Esophagus squamous epithelium (tissue), 5 donors: ENCODE data around the gene TMEM100. TPM values are rescaled to one million over a fixed set of nuclear protein-coding genes. Genes with fewer than 3 reads are reported as not detected.
"Not testable (repeated sequence)": the region's sequence is repeated elsewhere in the genome, so short reads cannot be mapped to it uniquely, and the experiment has no call there.

Experiments used
- DNase-seq: peaks from one replicate; lab custom pipeline; 2025; lab: John Stamatoyannopoulos, UW
- H3K27ac ChIP-seq, 4 donors: fragments of 200-600 bp; sonication (generic); one replicate each; pipeline ENCODE4 v1.5.1; 2016 to 2019; ENCODE audit warnings: mild to moderate bottlenecking in 1 of 4
- H3K27me3 ChIP-seq, 4 donors: fragments of 200-600 bp; sonication (generic); 1 replicate in 3 of 4; 2 replicates in 1 of 4; pipeline versions ENCODE4 v1.5.1 to v1.6.0; 2017 to 2021; ENCODE audit warnings: antibody characterized with exemption in 1 of 4
- H3K36me3 ChIP-seq, 3 donors: fragments of 200-600 bp; sonication (generic); one replicate each; pipeline ENCODE4 v1.5.1; 2016 to 2019
- H3K4me1 ChIP-seq, 3 donors: fragments of 200-600 bp; sonication (generic); one replicate each; pipeline ENCODE4 v1.5.1; 2017 to 2019
- H3K4me3 ChIP-seq, 4 donors: fragments of 200-600 bp; sonication (generic); 1 replicate in 3 of 4; 2 replicates in 1 of 4; pipeline ENCODE4 v1.5.1; 2016 to 2019; ENCODE audit warnings: mild to moderate bottlenecking in 2 of 4, moderate library complexity in 1 of 4
- H3K9me3 ChIP-seq, 3 donors: fragments of 200-600 bp; sonication (generic); one replicate each; pipeline ENCODE4 v1.5.1; 2016 to 2019
- POLR2A ChIP-seq, 4 donors: fragments of 450-650 bp; IDR thresholded peaks; one replicate each; pipeline ENCODE4 v1.6.1; 2017; ENCODE audit warnings: antibody characterized with exemption in 4 of 4, mild to moderate bottlenecking in 4 of 4, moderate library complexity in 3 of 4
- WGBS, 2 donors: methylation state at CpG; one replicate each; pipeline ENCODE4 v1.1.5; 2018; 5-methylcytosine and 5-hydroxymethylcytosine counted together
- intact Hi-C: fragments of 100-400 bp; cut with DNase I; formaldehyde crosslinking; loops from one replicate; pipeline ENCODE4 v1.15.0; 2022
- total RNA-seq, 4 donors: library from RNA; depleted of rRNA; stranded (reverse); fragments of >200 nt; gene quantifications; one replicate each; pipeline ENCODE4 v1.1.0, GENCODE V29; 2016
- TF ChIP-seq, protein P1 (sequence below), 6 experiments: fragments of 450-650 bp in 4 of 6; fragments of 200-600 bp in 2 of 6; sonication (generic) in 2 of 6; IDR thresholded peaks; one replicate each; pipeline ENCODE4 v1.5.1; 2016 to 2019; ENCODE audit warnings: antibody characterized with exemption in 6 of 6, mild to moderate bottlenecking in 4 of 6, moderate library complexity in 4 of 6
- donor health status: DM: yes; HTN: yes; CAD: no.

Gene TMEM100
- total RNA-seq, 4 donors from 2014 or later, result 1.1 to 7.8 (median 3.1) TPM; not detected in 1

- H3K4me3 ChIP-seq, result no peak overlapping the region
- no peaks in the 10 kb centered on the region for H3K36me3 ChIP-seq
- no peak for TF ChIP-seq POLR2A (IDR thresholded peaks at IDR 0.05)
- TF ChIP-seq, protein P1, sequence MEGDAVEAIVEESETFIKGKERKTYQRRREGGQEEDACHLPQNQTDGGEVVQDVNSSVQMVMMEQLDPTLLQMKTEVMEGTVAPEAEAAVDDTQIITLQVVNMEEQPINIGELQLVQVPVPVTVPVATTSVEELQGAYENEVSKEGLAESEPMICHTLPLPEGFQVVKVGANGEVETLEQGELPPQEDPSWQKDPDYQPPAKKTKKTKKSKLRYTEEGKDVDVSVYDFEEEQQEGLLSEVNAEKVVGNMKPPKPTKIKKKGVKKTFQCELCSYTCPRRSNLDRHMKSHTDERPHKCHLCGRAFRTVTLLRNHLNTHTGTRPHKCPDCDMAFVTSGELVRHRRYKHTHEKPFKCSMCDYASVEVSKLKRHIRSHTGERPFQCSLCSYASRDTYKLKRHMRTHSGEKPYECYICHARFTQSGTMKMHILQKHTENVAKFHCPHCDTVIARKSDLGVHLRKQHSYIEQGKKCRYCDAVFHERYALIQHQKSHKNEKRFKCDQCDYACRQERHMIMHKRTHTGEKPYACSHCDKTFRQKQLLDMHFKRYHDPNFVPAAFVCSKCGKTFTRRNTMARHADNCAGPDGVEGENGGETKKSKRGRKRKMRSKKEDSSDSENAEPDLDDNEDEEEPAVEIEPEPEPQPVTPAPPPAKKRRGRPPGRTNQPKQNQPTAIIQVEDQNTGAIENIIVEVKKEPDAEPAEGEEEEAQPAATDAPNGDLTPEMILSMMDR (IDR thresholded peaks at IDR 0.05), result no peak
- H3K4me1 ChIP-seq, result peaks cover 0 to 2% (median under 1%) of the 10 kb centered on the region in 3 donors
- no peak overlapping the region for H3K27ac ChIP-seq
- WGBS, 2 donors, result 19 to 38% methylated on average over 1 of the region's 1 CpG
- no peak for DNase-seq
- H3K27me3 ChIP-seq, result no peaks in the 10 kb centered on the region
- intact Hi-C loops, result no loop called here
- H3K9me3 ChIP-seq, result no peaks in the 10 kb centered on the region
These were observed 45.2 kb downstream of the TMEM100 start for GRCh38 chr17:55677446-55677845.

DNA sequence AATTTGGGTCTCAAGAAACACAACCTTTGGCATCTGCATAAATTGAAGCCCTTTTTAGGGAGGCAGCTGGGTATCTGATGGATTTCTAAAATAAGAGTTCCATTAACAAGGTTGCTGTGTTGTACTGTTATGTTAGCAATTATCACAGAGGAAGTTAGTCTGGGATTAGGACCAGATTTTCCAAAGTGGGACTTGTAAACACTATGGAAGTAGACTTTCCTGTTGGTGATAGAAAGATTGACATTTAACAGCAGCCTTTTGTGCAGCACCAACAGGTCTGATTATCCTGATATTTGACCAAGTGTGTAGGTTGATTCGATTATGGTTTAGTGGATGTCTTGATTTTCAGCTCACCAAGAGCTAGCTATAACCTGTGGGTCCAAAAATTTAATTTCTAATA is 46.4 kb downstream of the TMEM100 start:
- Histone ChIP-seq H3K4me1 (peaks cover 0 to 8% (median 3%) of the 10 kb centered on the region in 3 donors), H3K36me3 (no peaks in the 10 kb centered on the region), H3K9me3 (no peaks in the 10 kb centered on the region), H3K27me3 (no peaks in the 10 kb centered on the region), H3K4me3 (no peak overlapping the region), H3K27ac (no peak overlapping the region)
- TF ChIP-seq, protein P1 (IDR thresholded peaks at IDR 0.05), result no peak
- no peak for TF ChIP-seq POLR2A (IDR thresholded peaks at IDR 0.05)
- WGBS, 2 donors, result 53 to 79% methylated on average over 1 of the region's 1 CpG
- DNase-seq, result no peak
- intact Hi-C loops, result no loop called here

GRCh38 chr17:55673743-55674506 is 48.7 kb downstream of the TMEM100 start:
- no peak for DNase-seq
- 69 to 72% methylated on average over 3 of the region's 3 CpGs for WGBS, 2 donors
- TF ChIP-seq, protein P1 (IDR thresholded peaks at IDR 0.05), result no peak
- TF ChIP-seq POLR2A (IDR thresholded peaks at IDR 0.05), result no peak
- H3K4me1 ChIP-seq, result peaks cover 0 to 8% (median 3%) of the 10 kb centered on the region in 3 donors
- intact Hi-C loops, result no loop called here
- H3K4me3 ChIP-seq, result no peak overlapping the region
- H3K27ac ChIP-seq, result no peak overlapping the region
- H3K9me3 ChIP-seq, result no peaks in the 10 kb centered on the region
- no peaks in the 10 kb centered on the region for H3K36me3 ChIP-seq
- H3K27me3 ChIP-seq, result no peaks in the 10 kb centered on the region

GRCh38 chr17:55672585-55673501 is 49.8 kb downstream of the TMEM100 start:
- no peaks in the 10 kb centered on the region for H3K36me3 ChIP-seq
- 58 to 67% methylated on average over 3 of the region's 3 CpGs for WGBS, 2 donors
- H3K27ac ChIP-seq, result peak overlapping the region in 3 of 4 donors; percentile 18 to 72 (median 68)
- H3K4me3 ChIP-seq, result no peak overlapping the region
- no peaks in the 10 kb centered on the region for H3K9me3 ChIP-seq
- intact Hi-C loops, result no loop called here
- peaks cover 0 to 9% (median 3%) of the 10 kb centered on the region in 3 donors for H3K4me1 ChIP-seq
- TF ChIP-seq, protein P1 (IDR thresholded peaks at IDR 0.05), result no peak
- TF ChIP-seq POLR2A (IDR thresholded peaks at IDR 0.05), result no peak
- DNase-seq, result no peak
- H3K27me3 ChIP-seq, result no peaks in the 10 kb centered on the region

GRCh38 chr17:55672010-55672409 is 50.7 kb downstream of the TMEM100 start:
- Histone ChIP-seq H3K4me1 (peaks cover 0 to 12% (median 3%) of the 10 kb centered on the region in 3 donors), H3K27ac (peak overlapping the region in 3 of 4 donors; percentile 18 to 68 (median 47))
- H3K9me3 ChIP-seq, H3K4me3 ChIP-seq, H3K27me3 ChIP-seq, H3K36me3 ChIP-seq, intact Hi-C loops, DNase-seq: not testable (repeated sequence)

Other genes with a start within 250 kb of the TMEM100 start
- not detected for gene SMIM36, start 211.4 kb downstream of the TMEM100 start, total RNA-seq
- 10 to 100 TPM in 2 of 4 donors, 1 to 10 TPM in 2; 6.9 to 13.6 (median 9.7) TPM for gene PCTP, start 28.2 kb upstream of the TMEM100 start, total RNA-seq